GM19372 (cell line): ENCODE results near the gene PLPP3.
"Not testable (repeated sequence)": the region's sequence is repeated elsewhere in the genome, so short reads cannot be mapped to it uniquely, and the experiment has no call there.

ENCODE experiments used
- ATAC-seq: cut with Tn5 transposase; IDR thresholded peaks from one replicate; pipeline ENCODE4 v1.9.1; 2021; ENCODE audit warnings: mild to moderate bottlenecking, low read depth, moderate library complexity; ENCODE audit not compliant: unreplicated experiment

The PLPP3 gene

DNA sequence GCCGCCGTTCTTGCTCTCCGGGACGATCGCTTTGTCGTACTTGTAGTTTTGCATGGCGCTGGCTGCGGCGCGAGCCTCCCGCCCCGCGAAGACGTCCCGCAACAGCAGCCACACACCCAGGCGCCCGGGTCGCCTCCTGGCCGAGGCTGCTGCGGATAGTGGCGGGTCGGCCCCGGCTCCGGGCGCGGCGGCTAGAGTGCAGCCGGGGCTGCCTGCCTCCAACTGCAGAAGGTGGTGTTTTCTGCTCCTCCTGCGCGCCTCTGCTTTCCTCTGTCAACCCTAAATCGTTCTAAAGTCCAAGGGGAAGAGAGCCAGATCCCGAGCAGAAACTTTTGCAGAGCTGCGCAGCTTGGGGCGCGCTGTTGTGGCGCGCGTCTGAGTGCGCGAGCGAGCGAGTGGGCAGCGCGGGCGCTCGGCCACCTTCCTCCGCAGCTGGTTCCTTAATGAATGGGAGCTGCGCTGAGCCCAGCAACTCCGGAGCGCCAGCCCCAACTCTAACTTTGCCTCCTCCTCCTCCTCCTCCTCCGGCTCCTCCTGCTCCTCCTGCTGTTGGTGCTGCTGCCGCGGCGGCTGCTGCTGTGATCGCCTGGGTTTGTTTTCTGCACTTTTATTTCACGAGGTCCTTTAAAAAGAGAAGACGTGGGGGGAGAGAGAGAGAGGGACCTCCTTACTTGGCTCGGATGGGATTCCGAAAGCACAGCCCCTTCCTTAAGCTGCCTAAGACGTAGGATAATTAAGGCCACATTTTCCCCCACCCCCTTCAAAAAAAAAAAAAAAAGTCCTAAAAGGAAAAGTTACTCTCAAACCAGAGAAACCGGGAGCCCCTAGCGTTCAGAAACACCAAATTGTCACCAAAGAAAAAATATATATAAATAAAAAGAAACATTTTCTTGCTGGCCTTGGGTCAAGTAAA is at the start of gene PLPP3:
Gene PLPP3 (minus strand): TSS at position 601 of the 913 bp plus-strand sequence. CDS start 547 bp downstream, at position 54.
- ATAC-seq, result no peak

DNA sequence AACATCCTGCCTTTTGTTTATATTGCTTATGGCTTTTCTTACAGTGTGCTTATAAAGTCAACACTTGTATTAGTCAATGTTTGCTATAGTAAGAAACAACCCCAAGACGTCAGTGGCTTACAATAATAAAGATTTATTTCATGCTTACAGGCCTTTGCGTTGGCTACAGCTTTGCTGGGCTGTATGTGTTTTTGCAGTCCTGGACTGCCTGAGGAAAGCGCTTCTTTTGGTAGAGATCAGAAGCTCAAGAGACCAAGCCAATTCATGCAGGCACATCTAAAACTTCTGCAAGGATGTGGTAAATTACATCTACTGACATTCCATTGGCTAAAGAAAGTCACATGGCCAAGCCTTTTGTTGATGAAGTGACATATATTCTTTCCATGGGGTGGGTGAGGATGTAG is 48.3 kb upstream of the PLPP3 start:
- no peak for ATAC-seq

DNA sequence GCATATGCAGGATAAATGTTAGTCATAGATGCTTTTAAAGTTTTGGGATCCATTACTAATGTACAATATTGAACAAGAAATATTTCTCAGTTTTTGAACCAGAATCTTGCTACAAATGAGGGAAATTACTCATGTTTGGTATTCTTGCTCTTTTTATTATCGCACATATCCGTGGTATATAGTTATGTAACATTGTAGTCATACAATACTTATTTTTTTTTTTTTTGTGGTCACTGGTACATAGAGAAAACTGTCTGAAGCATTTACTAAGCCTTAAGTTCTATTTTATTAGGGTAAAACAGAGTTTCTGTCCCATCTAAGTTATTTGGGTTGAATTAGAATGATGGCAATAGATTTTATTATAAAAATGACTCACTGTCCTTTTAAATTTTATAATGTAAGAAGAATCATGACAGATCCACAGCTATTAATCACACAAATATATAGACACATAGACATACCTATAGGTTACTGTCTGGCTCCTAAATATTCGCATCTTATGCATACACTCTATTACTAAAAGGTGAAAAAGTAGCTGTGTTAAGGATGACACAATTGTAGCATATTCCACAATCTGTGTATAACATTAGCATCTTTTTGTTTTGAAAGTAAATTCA is 47.8 kb upstream of the PLPP3 start:
- no peak for ATAC-seq

DNA sequence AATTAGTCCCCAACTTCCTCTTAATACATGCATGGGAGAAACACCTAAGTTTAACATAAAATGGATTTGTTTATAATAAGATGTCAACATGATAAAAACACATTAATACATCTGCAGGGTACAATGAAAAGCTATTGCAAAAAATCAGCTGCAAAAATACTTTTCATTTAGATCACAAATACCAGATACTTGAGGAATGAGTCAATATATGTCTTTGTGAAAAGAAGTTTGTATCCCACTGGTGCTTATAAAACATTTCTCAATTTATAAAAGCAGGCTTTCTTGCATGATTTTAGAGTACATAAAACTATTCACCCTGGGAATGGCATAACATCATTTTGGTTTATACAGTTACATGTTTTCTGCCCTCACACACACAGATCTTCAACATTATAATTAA is 47.2 kb upstream of the PLPP3 start:
- no peak for ATAC-seq

GRCh38 chr1:56625819-56626440 is 46.6 kb upstream of the PLPP3 start:
- no peak for ATAC-seq

- ATAC-seq, result no peak
Measured at GRCh38 chr1:56617141-56617540, 37.8 kb upstream of the PLPP3 start.

- not testable (repeated sequence) for ATAC-seq
Measured at GRCh38 chr1:56610770-56611169, 31.4 kb upstream of the PLPP3 start.

GRCh38 chr1:56610097-56610496 is 30.7 kb upstream of the PLPP3 start:
- ATAC-seq, result not testable (repeated sequence)

- not testable (repeated sequence) for ATAC-seq
Measured at GRCh38 chr1:56595397-56596191, 16.2 kb upstream of the PLPP3 start.

DNA sequence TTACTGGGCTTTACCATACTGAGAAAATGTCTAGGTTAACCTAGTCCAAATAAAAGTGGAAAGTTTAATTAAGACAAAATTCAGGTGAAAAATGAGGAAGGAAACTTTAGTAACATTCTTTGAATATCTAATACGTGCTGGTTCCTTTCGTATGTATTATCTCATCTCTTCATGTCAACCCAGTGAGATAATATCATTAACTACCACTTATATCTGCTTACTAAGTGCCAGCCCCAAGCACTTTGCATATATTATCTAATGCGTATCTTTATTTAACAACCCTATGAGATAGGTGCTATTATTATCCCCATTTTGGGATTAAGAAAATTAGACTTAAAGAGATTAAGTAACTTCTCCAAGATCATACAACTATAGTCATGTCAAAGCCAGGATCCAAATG is 12.5 kb upstream of the PLPP3 start:
- no peak for ATAC-seq

DNA sequence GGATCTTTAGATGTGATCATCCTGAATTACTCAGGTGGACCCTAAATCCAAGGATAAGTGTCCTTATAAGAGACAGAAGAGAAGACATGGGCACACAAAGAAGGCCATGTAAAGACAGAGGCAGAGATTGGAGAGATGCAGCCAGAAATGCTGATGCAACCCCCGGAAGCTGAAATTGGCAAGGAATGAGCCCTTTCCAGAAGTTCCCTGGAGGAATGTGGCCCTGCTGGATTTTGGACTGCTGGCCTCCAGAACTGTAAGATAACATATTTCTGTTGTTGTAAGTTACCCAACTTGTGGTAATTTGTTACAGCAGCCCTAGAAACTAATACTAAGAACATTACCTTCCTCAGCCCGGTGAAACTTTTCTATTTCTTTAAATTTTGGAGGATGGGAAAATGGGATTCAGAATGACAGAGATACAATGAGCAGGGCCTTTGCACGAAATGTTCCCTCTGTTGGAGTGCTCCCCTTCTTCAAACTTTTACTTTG is 11.2 kb upstream of the PLPP3 start:
- no peak for ATAC-seq

DNA sequence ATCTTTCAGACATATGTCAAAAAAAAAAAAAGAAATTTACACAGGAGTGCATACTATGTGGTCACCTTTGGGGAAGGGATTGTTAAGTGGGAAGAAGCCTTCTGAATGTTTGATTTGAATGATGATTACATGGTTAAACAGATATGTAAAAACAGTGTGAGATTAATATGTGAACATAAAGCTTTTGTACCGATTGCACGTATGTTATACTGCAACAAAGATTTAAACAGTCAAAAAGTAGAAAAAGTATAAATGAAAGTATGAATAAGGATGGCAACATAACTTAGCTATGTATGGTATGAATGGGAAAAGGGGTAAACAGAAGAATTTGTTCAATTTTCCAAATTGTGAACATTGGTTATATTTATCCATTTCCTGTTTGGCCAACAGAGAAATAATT is 10.0 kb upstream of the PLPP3 start:
- no peak for ATAC-seq

- ATAC-seq, result no peak
Measured at GRCh38 chr1:56586502-56586901, 7.1 kb upstream of the PLPP3 start.

- no peak for ATAC-seq
Measured at GRCh38 chr1:56585985-56586384, 6.6 kb upstream of the PLPP3 start.

DNA sequence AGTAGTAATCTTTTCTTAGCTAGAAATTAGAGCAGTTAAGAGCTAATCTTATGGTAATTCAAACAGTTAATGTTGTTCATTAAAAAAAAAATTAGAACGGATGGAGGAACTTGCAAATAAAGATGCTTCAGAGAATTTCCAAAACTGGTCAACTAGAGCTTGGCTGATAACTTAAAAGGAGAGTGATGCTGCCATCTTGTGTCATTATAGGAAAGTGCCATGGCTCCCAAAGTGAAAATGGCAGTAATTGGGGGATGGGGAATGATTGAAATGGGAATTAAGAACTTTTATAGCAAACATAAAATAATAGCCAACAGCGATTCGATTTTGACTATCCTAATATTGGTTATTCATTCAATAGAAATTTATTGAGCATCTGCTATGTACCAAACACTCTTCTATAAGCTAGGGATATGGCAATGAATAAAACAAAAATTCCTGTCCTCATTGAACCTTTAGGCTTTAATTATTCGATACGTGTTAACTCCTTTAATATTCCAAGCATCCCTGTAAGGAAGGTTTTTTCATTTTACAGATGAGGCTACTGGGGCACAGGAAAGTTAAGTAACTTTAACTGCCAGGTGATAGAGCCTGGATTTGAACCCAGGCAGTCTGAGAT is 5.7 kb upstream of the PLPP3 start:
- no peak for ATAC-seq

- no peak for ATAC-seq
Measured at GRCh38 chr1:56583957-56584468, 4.7 kb upstream of the PLPP3 start.

- no peak for ATAC-seq
Measured at GRCh38 chr1:56580771-56581170, 1.4 kb upstream of the PLPP3 start.

- ATAC-seq, result no peak
Measured at GRCh38 chr1:56578138-56578962, 1.0 kb downstream of the PLPP3 start.
